Keratinocyte (primary cell): Measurements from ENCODE around the gene CNTNAP2. TPM values are rescaled to one million over a fixed set of nuclear protein-coding genes. Genes with fewer than 3 reads are reported as not detected.

Experiments
- DNase-seq: peaks from one replicate; pipeline ENCODE4 v3.0.0-alpha.2; 2011; ENCODE audit warnings: low read depth, missing footprints, low spot score
- FAIRE-seq: peaks from 2 replicates; lab custom pipeline; 2011; peaks lifted over from hg19 to GRCh38; lab: Jason Lieb, UNC
- H2AFZ ChIP-seq: 2 replicates; pipeline ENCODE4 v1.6.0; 2012; ENCODE audit warnings: low read length, control low read depth, inconsistent platforms; ENCODE audit not compliant: control insufficient read depth
- H3K27ac ChIP-seq: 2 replicates; pipeline ENCODE4 v1.5.1; 2011; ENCODE audit warnings: low read length; ENCODE audit not compliant: control insufficient read depth, insufficient read depth
- H3K27me3 ChIP-seq: 3 replicates; pipeline ENCODE4 v1.6.0; 2011; ENCODE audit warnings: low read length; ENCODE audit not compliant: control insufficient read depth, insufficient read depth; ENCODE audit errors: extremely low read depth
- H3K36me3 ChIP-seq, 2 experiments: 2 replicates in 1 of 2; 3 replicates in 1 of 2; pipeline ENCODE4 v1.5.1; 2011; ENCODE audit warnings: low read length in 2 of 2, mild to moderate bottlenecking in 1 of 2; ENCODE audit not compliant: control insufficient read depth in 2 of 2, insufficient read depth in 2 of 2; ENCODE audit errors: extremely low read depth in 1 of 2
- H3K4me1 ChIP-seq: 3 replicates; pipeline ENCODE4 v1.5.1; 2011; ENCODE audit warnings: low read length; ENCODE audit not compliant: control insufficient read depth, insufficient read depth; ENCODE audit errors: extremely low read depth
- H3K4me2 ChIP-seq: 3 replicates; pipeline ENCODE4 v1.6.0; 2011; ENCODE audit warnings: low read depth, low read length; ENCODE audit not compliant: control insufficient read depth, insufficient read depth; ENCODE audit errors: extremely low read depth
- H3K4me3 ChIP-seq, 3 experiments: fragments of 200-600 bp in 1 of 3; sonication (generic) in 1 of 3; 2 replicates in 2 of 3; 3 replicates in 1 of 3; pipeline ENCODE4 v1.5.1; 2011 to 2016; ENCODE audit warnings: low read length in 3 of 3, mild to moderate bottlenecking in 3 of 3, control low read depth in 2 of 3, inconsistent platforms in 1 of 3, low read depth in 1 of 3, mixed read lengths in 1 of 3, mixed run types in 1 of 3, moderate library complexity in 1 of 3; ENCODE audit not compliant: control insufficient read depth in 2 of 3, insufficient read depth in 2 of 3; ENCODE audit errors: extremely low read depth in 1 of 3
- H3K79me2 ChIP-seq: 2 replicates; pipeline ENCODE4 v1.6.0; 2012; ENCODE audit warnings: low read length; ENCODE audit not compliant: control insufficient read depth, insufficient read depth
- H3K9ac ChIP-seq: 3 replicates; pipeline ENCODE4 v1.6.0; 2011; ENCODE audit warnings: low read length; ENCODE audit not compliant: control insufficient read depth, insufficient read depth; ENCODE audit errors: extremely low read depth
- H3K9me1 ChIP-seq: 3 replicates; pipeline ENCODE4 v1.6.0; 2011; ENCODE audit warnings: low read length; ENCODE audit not compliant: control insufficient read depth, insufficient read depth; ENCODE audit errors: extremely low read depth
- H3K9me3 ChIP-seq: 2 replicates; pipeline ENCODE4 v1.5.1; 2012; ENCODE audit warnings: low read depth, low read length; ENCODE audit not compliant: control insufficient read depth
- H4K20me1 ChIP-seq: 3 replicates; pipeline ENCODE4 v1.6.0; 2011; ENCODE audit warnings: low read length; ENCODE audit not compliant: control insufficient read depth, insufficient read depth; ENCODE audit errors: extremely low read depth
- CTCF ChIP-seq, 3 experiments: IDR thresholded peaks in 1 of 3; conservative IDR thresholded peaks in 1 of 3; optimal IDR thresholded peaks in 1 of 3; 2 replicates in 2 of 3; 3 replicates in 1 of 3; pipeline versions ENCODE3 to v1.5.1; 2011; ENCODE audit warnings: low read length in 3 of 3, mild to moderate bottlenecking in 3 of 3, moderate library complexity in 2 of 3, control low read depth in 1 of 3, inconsistent platforms in 1 of 3; ENCODE audit not compliant: insufficient read depth in 2 of 3; ENCODE audit errors: extremely low read depth in 1 of 3
- EZH2 ChIP-seq: IDR thresholded peaks from one replicate; pipeline ENCODE4 v1.6.1; 2012; ENCODE audit warnings: inconsistent platforms, mild to moderate bottlenecking, low read length, moderate library complexity
- dilution Hi-C: fragments of 300-500 bp; cut with MboI; formaldehyde crosslinking; loops from one replicate; pipeline ENCODE4 v1.7.0; 2020; ENCODE audit warnings: low sequenced_read_pairs; ENCODE audit not compliant: extremely low pct_ligation_motif_present
- polyA plus RNA-seq, 5 experiments: library from polyadenylated mRNA; depleted of rRNA in 3 of 5; stranded (reverse) in 3 of 5; stranded (forward) in 1 of 5; unstranded in 1 of 5; fragments of >200 nt; gene quantifications; 1 replicate in 1 of 5; 2 replicates in 3 of 5; 3 replicates in 1 of 5; pipeline versions ENCODE4 v1.2.1 to v1.2.3, GENCODE V29; 2011 to 2012; ENCODE audit warnings: missing spikeins in 2 of 5, low read depth in 1 of 5, low replicate concordance in 1 of 5

CNTNAP2 gene
- polyA plus RNA-seq, 1 donor (not counting 4 experiments of a cell fraction or from before 2014, with no cell fraction given): 1.4 TPM

- H3K4me1 ChIP-seq: no peaks in the 10 kb centered on the region
- H3K27me3 ChIP-seq: no peaks in the 10 kb centered on the region
- FAIRE-seq: no peak
- no peaks in the 10 kb centered on the region for H3K36me3 ChIP-seq
- no peak overlapping the region for H3K4me3 ChIP-seq
- H2AFZ ChIP-seq: no peak overlapping the region
- H3K27ac ChIP-seq: no peak overlapping the region
- no peaks in the 10 kb centered on the region for H4K20me1 ChIP-seq
- H3K79me2 ChIP-seq: no peaks in the 10 kb centered on the region
- dilution Hi-C loops: no loop called here
- H3K9ac ChIP-seq: no peak overlapping the region
- no peak for DNase-seq
- H3K9me1 ChIP-seq: no peaks in the 10 kb centered on the region
- no peak overlapping the region for H3K4me2 ChIP-seq
- no peaks in the 10 kb centered on the region for H3K9me3 ChIP-seq
- TF ChIP-seq EZH2: no peak
- TF ChIP-seq CTCF (optimal IDR thresholded peaks at IDR 0.05 in 1 of 3, IDR thresholded peaks at IDR 0.05 in 1 of 3, conservative IDR thresholded peaks at IDR 0.05 in 1 of 3; ENCODE audit: extremely low read depth in 1 of 3, insufficient read depth in 2 of 3, low read length in 3 of 3): no peak
Observed at GRCh38 chr7:148104136-148104716, 1987.6 kb downstream of the CNTNAP2 start.

GRCh38 chr7:148104924-148105323 is 1988.3 kb downstream of the CNTNAP2 start:
- no peaks in the 10 kb centered on the region for H3K9me3 ChIP-seq
- dilution Hi-C loops: no loop called here
- TF ChIP-seq EZH2 (no peak), CTCF (optimal IDR thresholded peaks at IDR 0.05 in 1 of 3, IDR thresholded peaks at IDR 0.05 in 1 of 3, conservative IDR thresholded peaks at IDR 0.05 in 1 of 3; ENCODE audit: extremely low read depth in 1 of 3, insufficient read depth in 2 of 3, low read length in 3 of 3) (no peak)
- DNase-seq (no peak), FAIRE-seq (no peak)
- no peak overlapping the region for H3K4me3 ChIP-seq
- no peaks in the 10 kb centered on the region for H3K36me3 ChIP-seq
- H3K9me1 ChIP-seq: no peaks in the 10 kb centered on the region
- H4K20me1 ChIP-seq: no peaks in the 10 kb centered on the region
- H3K4me1 ChIP-seq: no peaks in the 10 kb centered on the region
- no peaks in the 10 kb centered on the region for H3K79me2 ChIP-seq
- H3K4me2 ChIP-seq: no peak overlapping the region
- no peak overlapping the region for H3K9ac ChIP-seq
- H3K27me3 ChIP-seq: no peaks in the 10 kb centered on the region
- no peak overlapping the region for H2AFZ ChIP-seq
- no peak overlapping the region for H3K27ac ChIP-seq
